Fibroblast of skin of right quadriceps (primary cell): ENCODE measurements around the gene HEMK1.

Source experiments
- DNase-seq: peaks from one replicate; pipeline ENCODE4 v3.0.0-alpha.2; 2013

Gene HEMK1, protein sequence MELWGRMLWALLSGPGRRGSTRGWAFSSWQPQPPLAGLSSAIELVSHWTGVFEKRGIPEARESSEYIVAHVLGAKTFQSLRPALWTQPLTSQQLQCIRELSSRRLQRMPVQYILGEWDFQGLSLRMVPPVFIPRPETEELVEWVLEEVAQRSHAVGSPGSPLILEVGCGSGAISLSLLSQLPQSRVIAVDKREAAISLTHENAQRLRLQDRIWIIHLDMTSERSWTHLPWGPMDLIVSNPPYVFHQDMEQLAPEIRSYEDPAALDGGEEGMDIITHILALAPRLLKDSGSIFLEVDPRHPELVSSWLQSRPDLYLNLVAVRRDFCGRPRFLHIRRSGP

GRCh38 chr3:50568947-50569749 lies at the start of gene HEMK1:
Gene HEMK1 (plus strand): TSS chr3:50569522. CDS start chr3:50571105, 1,583 bp downstream.
- peak; percentile 94 for DNase-seq

DNA sequence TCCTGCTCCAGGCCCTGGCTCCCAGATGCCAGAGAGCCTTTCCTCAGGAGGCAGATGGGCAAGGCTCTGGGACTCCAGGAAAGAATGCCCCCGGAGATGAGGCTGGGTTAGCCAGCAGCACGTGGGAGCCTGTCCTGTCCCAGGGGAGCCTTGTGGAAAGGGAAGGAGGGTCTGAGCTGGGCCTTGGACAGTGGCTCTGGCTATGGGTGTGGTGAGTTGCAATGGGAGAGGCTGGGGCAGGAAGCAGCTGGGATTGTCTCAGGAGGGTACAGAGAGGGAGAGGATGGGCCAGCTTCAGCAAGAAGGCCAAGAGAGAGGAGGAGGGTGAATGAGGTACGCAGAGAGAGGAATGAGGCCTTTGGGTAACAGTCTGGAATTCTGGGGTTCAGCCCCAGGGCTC lies 48.5 kb upstream of the HEMK1 start:
- DNase-seq: no peak

GRCh38 chr3:50521572-50521971 lies 47.8 kb upstream of the HEMK1 start:
- no peak for DNase-seq

GRCh38 chr3:50523279-50523811 lies 46.0 kb upstream of the HEMK1 start:
- no peak for DNase-seq

GRCh38 chr3:50524746-50525145 lies 44.6 kb upstream of the HEMK1 start:
- no peak for DNase-seq

- no peak for DNase-seq
These were observed 44.0 kb upstream of the HEMK1 start for GRCh38 chr3:50525191-50525910.

DNA sequence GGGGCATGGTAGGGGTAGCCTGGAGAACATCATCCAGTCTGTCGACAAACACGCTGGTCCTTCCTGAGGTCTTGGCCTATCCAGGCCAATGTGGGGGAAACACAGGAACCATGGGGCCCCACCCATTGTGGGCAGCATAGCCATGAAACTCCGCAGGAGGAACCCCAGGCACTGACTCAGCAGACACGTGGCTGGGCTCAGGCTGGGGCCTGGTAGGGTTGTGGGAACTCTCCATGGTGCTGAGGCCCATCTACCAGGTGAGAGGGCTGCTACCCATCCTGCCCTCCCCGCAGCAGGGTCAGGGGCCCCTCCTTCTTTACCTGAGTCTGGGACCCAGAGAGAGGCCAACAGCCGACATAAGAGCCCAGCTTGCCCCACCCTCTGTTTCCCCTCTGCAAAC lies 43.3 kb upstream of the HEMK1 start:
- DNase-seq: peak; percentile 44

GRCh38 chr3:50530001-50530970 lies 39.0 kb upstream of the HEMK1 start:
- no peak for DNase-seq

- no peak for DNase-seq
These were observed 38.1 kb upstream of the HEMK1 start for GRCh38 chr3:50531201-50531600.

DNA sequence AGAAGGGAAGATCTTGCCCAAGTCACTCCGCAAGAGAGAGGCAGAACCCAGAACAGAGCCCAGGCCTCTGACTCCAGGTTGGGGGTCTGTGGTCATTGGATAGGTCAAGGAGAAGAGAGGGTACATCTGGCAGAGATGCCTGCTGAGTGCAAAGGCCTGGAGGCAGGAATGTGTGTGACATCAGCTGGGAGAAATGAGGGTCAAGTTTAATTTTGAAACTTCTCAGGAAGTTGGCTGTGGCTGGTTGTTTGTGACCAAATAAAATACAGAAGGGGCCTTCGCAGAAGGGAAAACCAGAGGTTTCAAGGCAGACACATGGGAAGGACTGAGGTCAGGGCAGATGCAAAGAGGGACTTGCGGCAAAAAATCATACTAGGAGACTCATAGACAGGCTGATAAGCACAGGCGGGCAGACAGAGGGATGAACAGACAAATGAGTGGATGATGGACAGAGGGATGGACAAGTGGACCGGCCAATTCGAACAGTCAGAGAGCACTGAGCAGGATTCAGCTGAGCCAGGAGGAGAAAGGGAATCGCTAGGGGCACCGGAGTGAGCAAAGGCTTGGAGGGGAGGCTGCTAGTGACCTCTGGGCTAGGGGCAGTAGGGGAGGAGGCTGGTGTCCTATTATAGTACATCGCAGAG lies 37.1 kb upstream of the HEMK1 start:
- no peak for DNase-seq

- no peak for DNase-seq
These were observed 36.0 kb upstream of the HEMK1 start for GRCh38 chr3:50533316-50533715.

GRCh38 chr3:50533807-50534461 lies 35.4 kb upstream of the HEMK1 start:
- DNase-seq: no peak

DNA sequence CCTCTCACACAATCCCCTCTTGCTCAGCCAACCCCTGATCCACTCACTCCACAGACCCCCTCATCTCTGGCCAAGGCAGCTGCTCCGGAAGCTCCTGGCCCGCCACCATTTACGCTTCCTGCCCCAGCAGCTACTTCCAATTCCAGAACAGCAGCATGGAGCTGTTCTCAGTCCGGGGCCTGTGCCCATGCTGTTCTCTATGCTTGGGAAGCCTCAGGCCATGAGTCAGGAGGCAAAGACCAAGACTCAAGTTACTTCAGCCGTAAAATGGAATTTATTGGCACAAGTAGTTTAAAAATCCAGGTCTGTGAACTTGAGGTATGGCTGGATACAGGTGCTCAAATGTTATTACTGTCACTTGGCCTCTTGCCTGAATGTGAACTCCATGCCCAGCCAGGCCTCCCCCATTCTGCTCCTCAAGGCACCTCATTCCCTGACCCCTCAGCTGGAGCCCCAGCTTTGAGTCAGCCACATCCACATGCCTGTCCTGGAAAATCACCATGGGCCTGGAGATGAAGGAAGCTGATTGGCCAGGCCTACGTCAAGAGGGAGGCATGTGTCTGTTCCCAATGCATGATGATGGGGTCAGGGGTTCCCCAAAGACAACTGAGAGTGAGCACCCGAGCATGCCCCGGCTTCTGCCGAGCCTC lies 34.5 kb upstream of the HEMK1 start:
- no peak for DNase-seq

DNA sequence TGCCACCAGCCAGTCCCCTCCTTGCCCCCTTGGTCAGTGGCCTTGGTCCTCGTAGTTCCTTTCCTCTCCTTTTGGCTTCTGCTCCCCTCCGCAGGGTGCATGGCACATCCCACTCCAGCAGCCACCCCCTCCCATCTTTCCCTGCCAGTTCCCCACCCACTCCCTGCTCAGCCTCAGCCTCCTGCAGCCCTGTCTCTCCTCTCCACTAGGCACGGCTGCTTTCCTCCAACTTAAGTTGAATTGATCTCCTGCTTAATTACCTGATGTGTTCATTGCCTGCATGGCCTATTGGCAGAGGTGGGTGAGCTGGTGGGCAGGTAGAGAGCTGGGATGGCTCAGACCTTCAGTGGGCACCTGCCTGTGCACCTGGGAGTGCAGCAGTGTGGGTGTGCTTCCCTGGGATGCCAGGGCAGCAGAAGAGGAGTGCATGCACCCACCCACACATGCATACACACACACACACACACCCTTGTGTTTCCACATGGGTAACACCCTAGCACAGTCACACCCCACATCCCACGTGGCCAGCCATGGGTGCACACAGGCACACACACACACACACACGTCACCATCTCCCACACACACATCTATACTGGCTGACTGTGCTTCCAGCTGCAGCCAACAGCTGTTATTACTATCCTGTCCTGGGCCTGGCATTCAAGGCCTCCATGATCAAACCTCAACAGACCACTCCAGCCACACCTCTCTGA lies 32.7 kb upstream of the HEMK1 start:
- DNase-seq: no peak

DNA sequence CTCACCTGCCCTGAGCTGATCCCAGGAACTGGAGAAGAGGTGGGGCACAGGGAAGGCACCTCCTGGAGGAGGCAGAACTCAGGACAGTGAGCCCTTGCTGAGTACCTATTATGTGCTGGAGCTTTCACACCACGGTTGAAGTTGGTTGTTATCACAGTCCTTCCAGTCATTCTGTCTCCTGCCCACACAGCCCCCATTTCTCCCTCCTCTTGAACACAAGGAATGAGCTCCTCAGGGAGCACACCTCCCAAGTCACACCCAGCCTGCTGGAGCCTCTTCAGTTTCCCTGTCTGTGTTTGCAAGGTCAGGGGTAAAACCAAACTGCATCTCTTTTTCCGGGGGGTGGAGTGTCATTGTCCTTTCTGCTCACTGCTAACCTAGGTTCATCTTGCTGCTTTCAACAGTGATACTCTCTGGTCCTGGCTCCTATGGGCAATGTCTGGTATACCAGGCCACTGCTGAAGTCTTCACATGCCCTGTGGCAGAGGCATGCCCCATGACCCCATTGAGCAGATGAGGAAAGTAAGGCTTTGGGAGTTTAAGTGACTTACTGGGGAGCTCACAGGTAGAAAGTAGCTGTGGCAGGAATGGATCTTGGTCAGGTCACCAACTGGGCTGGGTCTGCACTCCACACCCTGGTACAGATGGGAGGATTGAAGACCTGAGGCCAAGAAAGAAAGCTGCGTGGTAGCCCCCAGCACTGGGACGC lies 31.7 kb upstream of the HEMK1 start:
- no peak for DNase-seq

GRCh38 chr3:50539356-50540286 lies 29.7 kb upstream of the HEMK1 start:
- DNase-seq: no peak

DNA sequence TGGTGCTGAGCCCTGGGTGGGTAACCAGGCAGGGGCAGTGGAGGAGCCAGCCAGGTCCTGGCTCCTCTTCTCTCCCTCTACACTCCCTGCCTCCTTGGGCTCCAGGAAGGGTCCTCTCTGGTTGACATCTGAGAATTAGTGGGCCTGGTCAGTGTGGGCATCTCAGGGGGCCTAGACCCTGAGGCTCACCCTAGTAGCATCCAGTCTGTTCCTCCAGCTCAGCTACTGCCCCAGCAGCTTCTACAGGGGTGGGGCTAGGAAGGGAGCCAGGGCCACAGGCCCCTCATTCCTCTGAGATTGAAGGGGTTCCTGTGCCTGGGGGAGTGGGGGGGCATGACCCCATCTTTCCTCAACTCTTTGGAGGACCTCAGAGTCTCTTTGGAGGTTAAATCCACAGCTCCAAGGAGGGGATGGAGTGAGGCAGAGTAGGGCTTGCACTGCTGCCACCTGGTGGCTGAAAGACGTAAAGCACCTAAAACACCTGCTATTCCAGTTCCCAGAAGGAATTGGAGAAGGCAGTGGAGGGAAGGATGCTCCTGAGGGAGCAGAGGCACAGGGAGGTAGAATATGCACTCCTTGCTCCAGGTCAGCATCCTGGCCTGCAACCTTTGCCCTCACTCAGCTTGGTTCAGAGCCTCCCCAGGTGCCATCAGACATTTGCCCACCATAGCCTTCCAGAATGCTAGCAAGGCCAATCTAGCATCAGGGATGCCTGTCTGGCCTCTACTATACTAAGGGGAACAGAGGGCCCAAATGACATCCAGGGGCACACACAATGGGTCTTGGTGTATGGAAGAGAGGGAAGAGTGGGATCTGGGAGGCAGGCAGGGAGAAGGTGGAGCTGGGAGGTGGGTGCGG lies 26.9 kb upstream of the HEMK1 start:
- peak; percentile 49 for DNase-seq
